Adrenal gland (tissue), 12 donors: ENCODE measurements around the gene FGF12. TPM values are rescaled to one million over a fixed set of nuclear protein-coding genes. Genes with fewer than 3 reads are reported as not detected.

ENCODE experiments used
- DNase-seq, 7 donors: peaks; one replicate each; pipeline ENCODE4 v3.0.0-alpha.2; 2019 to 2020
- H3K27ac ChIP-seq, 5 donors: fragments of 200-600 bp; sonication (generic) in 4 of 5; 1 replicate in 3 of 5; 2 replicates in 2 of 5; pipeline versions ENCODE4 v1.5.1 to v1.8.0; 2016 to 2020; ENCODE audit warnings: mild to moderate bottlenecking in 1 of 5
- H3K27me3 ChIP-seq: fragments of 200-600 bp; 2 replicates; pipeline ENCODE4 v1.8.0; 2021
- H3K36me3 ChIP-seq, 2 donors: fragments of 200-600 bp; replicated peaks in 1 of 2; 1 replicate in 1 of 2; 2 replicates in 1 of 2; pipeline versions ENCODE4 v1.5.1 to v1.8.0; 2018 to 2022
- H3K4me1 ChIP-seq, 2 donors: fragments of 200-600 bp; replicated peaks in 1 of 2; 1 replicate in 1 of 2; 2 replicates in 1 of 2; pipeline versions ENCODE4 v1.5.1 to v1.8.0; 2018 to 2021
- H3K4me3 ChIP-seq, 4 donors: fragments of 200-600 bp; sonication (generic) in 3 of 4; one replicate each; pipeline ENCODE4 v1.5.1; 2016 to 2018
- H3K9me3 ChIP-seq, 3 donors: fragments of 200-600 bp; sonication (generic) in 1 of 3; replicated peaks in 1 of 3; 1 replicate in 2 of 3; 2 replicates in 1 of 3; pipeline versions ENCODE4 v1.5.1 to v1.8.0; 2016 to 2021
- CTCF ChIP-seq, 6 experiments: fragments of 450-650 bp in 4 of 6; fragments of 200-600 bp in 2 of 6; sonication (generic) in 1 of 6; IDR thresholded peaks; 1 replicate in 5 of 6; 2 replicates in 1 of 6; pipeline versions ENCODE4 v1.5.1 to v1.8.0; 2016 to 2021; ENCODE audit warnings: antibody characterized with exemption in 6 of 6, mild to moderate bottlenecking in 2 of 6, moderate library complexity in 1 of 6
- POLR2A ChIP-seq, 2 donors: fragments of 450-650 bp; IDR thresholded peaks; one replicate each; pipeline ENCODE4 v1.6.1; 2017; ENCODE audit warnings: antibody characterized with exemption in 2 of 2, mild to moderate bottlenecking in 2 of 2, moderate library complexity in 1 of 2
- WGBS, 4 donors: extraction: QIAGEN DNeasy Blood & Tissue Kit in 2 of 4; methylation state at CpG; one replicate each; pipeline versions ENCODE4 v1.1.5 to v1.1.7; 2013 to 2017; 5-methylcytosine and 5-hydroxymethylcytosine counted together
- intact Hi-C, 2 donors: fragments of 100-400 bp; cut with DNase I; formaldehyde crosslinking; loops; one replicate each; pipeline versions ENCODE4 v1.14.1 to v1.15.0; 2022 to 2023
- polyA plus RNA-seq, 3 donors: library from polyadenylated mRNA; stranded (reverse); fragments of 200-250 nt in 2 of 3; fragments of 350-450 nt in 1 of 3; fragmentation: Illumina TruSeq in 1 of 3; extraction: RNeasy Lipid Tissue Mini Kit (QIAGEN cat#74804) in 1 of 3; gene quantifications; one replicate each; pipeline ENCODE4 v1.2.3, GENCODE V29; 2013 to 2014
- total RNA-seq, 9 donors: library from RNA; depleted of rRNA in 4 of 9; stranded (reverse); fragments of >200 nt in 4 of 9; fragments of 120-200 nt in 1 of 9; fragmentation: NEBNext Ultra II Directional in 1 of 9; extraction: Animal tissue kit (Norgen Biotek cat#: 25700) in 1 of 9; gene quantifications; one replicate each; pipeline versions ENCODE4 v1.1.0 to v1.2.4, GENCODE V29; 2013 to 2023
- donor health status: healthy with polysubstance abuse.
- donor health status: Bipolar disorder and iron deficiency.
- donor health status: DM: yes; HTN: yes; CAD: no.
- donor health status: DM: no; HTN: no; CAD: no.
- donor health status: DM: no; HTN: no; CAD: no.
- donor health status: DM: yes; HTN: yes; CAD: no.

Gene FGF12
- total and polyA plus RNA-seq, 12 donors, result 23.3 to 286 (median 81.3) TPM

DNA sequence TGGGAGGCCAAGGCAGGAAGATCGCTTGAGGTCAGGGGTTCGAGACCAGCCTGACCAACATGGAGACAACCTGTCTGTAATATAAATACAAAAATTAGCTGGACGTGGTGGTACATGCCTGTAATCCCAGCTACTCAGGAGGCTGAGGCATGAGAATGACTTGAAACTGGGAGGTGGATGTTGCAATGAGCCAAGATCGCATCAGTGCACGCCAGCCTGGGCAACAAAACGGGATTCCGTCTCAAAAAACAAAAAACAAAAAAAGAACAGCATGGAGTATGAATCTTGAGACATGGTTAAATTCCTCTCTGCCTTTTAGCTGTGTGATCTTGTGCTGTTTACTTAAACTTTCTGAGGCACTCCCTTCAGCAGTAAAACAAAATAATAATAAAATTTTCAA lies 244.9 kb downstream of the FGF12 start:
- Histone ChIP-seq H3K27me3 (no peaks in the 10 kb centered on the region), H3K4me1 (no peaks in the 10 kb centered on the region), H3K9me3 (no peaks in the 10 kb centered on the region), H3K27ac (no peak overlapping the region), H3K36me3 (no peaks in the 10 kb centered on the region), H3K4me3 (no peak overlapping the region)
- no peak for DNase-seq
- intact Hi-C loops, result no loop called here
- WGBS, 4 donors, result 67 to 78% (median 75%) methylated on average over 7 of the region's 7 CpGs
- TF ChIP-seq POLR2A (IDR thresholded peaks at IDR 0.05) (no peak), CTCF (IDR thresholded peaks at IDR 0.05) (no peak)

GRCh38 chr3:192481638-192482037 lies 245.7 kb downstream of the FGF12 start:
- no peaks in the 10 kb centered on the region for H3K4me1 ChIP-seq
- no peak overlapping the region for H3K4me3 ChIP-seq
- H3K27me3 ChIP-seq, result no peaks in the 10 kb centered on the region
- intact Hi-C loops, result no loop called here
- H3K27ac ChIP-seq, result no peak overlapping the region
- TF ChIP-seq CTCF (IDR thresholded peaks at IDR 0.05) (no peak), POLR2A (IDR thresholded peaks at IDR 0.05) (no peak)
- no peak for DNase-seq
- WGBS, 4 donors, result 71 to 79% (median 76%) methylated on average over 5 of the region's 5 CpGs
- no peaks in the 10 kb centered on the region for H3K36me3 ChIP-seq
- no peaks in the 10 kb centered on the region for H3K9me3 ChIP-seq

- Histone ChIP-seq H3K36me3 (no peaks in the 10 kb centered on the region), H3K27ac (no peak overlapping the region), H3K4me1 (no peaks in the 10 kb centered on the region), H3K4me3 (no peak overlapping the region), H3K9me3 (no peaks in the 10 kb centered on the region), H3K27me3 (peaks cover 2% of the 10 kb centered on the region)
- DNase-seq, result peak; percentile 28 to 76 (median 62)
- no peak for TF ChIP-seq POLR2A (IDR thresholded peaks at IDR 0.05)
- peak; percentile 74 to 93 (median 82) for TF ChIP-seq CTCF (IDR thresholded peaks at IDR 0.05)
- intact Hi-C loops, result no loop called here
- 16 to 28% (median 25%) methylated on average over 13 of the region's 13 CpGs for WGBS, 4 donors
These were observed 259.9 kb downstream of the FGF12 start for GRCh38 chr3:192467230-192468140.

DNA sequence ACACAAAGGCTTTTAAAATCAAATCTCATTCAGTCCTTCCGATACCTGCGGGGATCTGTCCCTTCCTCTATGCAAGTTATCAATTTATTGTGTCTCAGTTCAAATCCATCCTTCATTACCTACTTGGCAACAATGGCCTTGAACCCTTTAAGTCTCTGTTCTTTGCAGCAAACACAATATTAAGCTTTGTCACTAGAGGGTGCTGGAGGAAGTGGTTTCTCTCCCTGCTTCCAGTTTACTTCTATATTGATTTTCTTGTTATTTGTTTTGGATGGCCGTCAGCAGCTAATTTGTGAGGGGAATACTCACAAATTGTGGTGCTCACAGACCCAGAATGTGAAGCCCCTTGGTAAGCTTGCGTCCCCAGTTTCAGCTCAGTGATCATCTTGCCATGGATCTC lies 278.3 kb downstream of the FGF12 start:
- WGBS, 4 donors, result 74 to 82% (median 80%) methylated on average over 4 of the region's 4 CpGs
- Histone ChIP-seq H3K9me3 (no peaks in the 10 kb centered on the region), H3K4me1 (peaks cover 0 to 8% of the 10 kb centered on the region in 2 donors), H3K4me3 (no peak overlapping the region), H3K36me3 (no peaks in the 10 kb centered on the region), H3K27ac (no peak overlapping the region), H3K27me3 (no peaks in the 10 kb centered on the region)
- no peak for DNase-seq
- intact Hi-C loops, result loop anchor here (10.0 kb wide), 2 partner anchors 314 to 1034 kb away; no protein-coding TSS in a partner anchor
- no peak for TF ChIP-seq POLR2A (IDR thresholded peaks at IDR 0.05)
- peak in 2 of 6 experiments; percentile 11 to 18 for TF ChIP-seq CTCF (IDR thresholded peaks at IDR 0.05)
